HUES64 (cell line): ENCODE measurements around the gene COMP.

ENCODE experiments used
- H3K27ac ChIP-seq: 2 replicates; pipeline ENCODE4 v1.7.0; 2013; ENCODE audit warnings: low read depth, low read length, inconsistent platforms
- H3K27me3 ChIP-seq: 2 replicates; pipeline ENCODE4 v1.6.1; 2013; ENCODE audit warnings: mild to moderate bottlenecking, low read length; ENCODE audit not compliant: insufficient read depth
- H3K36me3 ChIP-seq: 2 replicates; pipeline ENCODE4 v1.6.1; 2013; ENCODE audit warnings: mild to moderate bottlenecking, low read length; ENCODE audit not compliant: insufficient read depth
- H3K4me1 ChIP-seq: 2 replicates; pipeline ENCODE4 v1.6.1; 2013; ENCODE audit warnings: mild to moderate bottlenecking, low read length, moderate library complexity; ENCODE audit not compliant: insufficient read depth
- H3K4me3 ChIP-seq: 2 replicates; pipeline ENCODE4 v1.5.1; 2013; ENCODE audit warnings: mild to moderate bottlenecking, low read length, moderate library complexity
- H3K9ac ChIP-seq: 2 replicates; pipeline ENCODE4 v1.6.1; 2013; ENCODE audit warnings: mild to moderate bottlenecking, low read depth, low read length
- H3K9me3 ChIP-seq: 2 replicates; pipeline ENCODE4 v1.6.1; 2013; ENCODE audit warnings: low read depth, low read length; ENCODE audit not compliant: insufficient read depth
- WGBS: fragments of 150-250, 120-280 bp; methylation state at CpG from one replicate; pipeline ENCODE4 v1.1.7; 2013; ENCODE audit warnings: missing lambda C conversion rate; 5-methylcytosine and 5-hydroxymethylcytosine counted together

COMP gene

DNA sequence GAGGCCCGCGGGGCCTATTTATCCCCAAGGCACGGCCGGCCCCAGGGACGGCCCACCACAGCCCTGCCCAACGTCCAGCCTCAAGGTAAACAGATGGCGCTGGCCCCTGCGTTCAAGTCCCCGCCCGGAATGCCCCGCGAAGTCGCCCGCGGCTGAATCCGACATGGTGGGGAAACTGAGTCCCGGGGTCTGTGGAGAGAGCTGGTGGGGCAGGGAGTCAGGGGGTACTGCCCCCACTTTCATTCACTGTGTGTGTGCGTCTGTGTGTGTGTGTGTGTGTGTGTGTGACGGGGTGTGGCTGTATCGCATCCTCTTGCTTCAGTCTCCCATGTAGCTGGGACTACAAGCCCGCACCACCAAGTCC lies 192 bp upstream of the COMP start:
- WGBS, result 23% methylated on average over 18 of the region's 21 CpGs

DNA sequence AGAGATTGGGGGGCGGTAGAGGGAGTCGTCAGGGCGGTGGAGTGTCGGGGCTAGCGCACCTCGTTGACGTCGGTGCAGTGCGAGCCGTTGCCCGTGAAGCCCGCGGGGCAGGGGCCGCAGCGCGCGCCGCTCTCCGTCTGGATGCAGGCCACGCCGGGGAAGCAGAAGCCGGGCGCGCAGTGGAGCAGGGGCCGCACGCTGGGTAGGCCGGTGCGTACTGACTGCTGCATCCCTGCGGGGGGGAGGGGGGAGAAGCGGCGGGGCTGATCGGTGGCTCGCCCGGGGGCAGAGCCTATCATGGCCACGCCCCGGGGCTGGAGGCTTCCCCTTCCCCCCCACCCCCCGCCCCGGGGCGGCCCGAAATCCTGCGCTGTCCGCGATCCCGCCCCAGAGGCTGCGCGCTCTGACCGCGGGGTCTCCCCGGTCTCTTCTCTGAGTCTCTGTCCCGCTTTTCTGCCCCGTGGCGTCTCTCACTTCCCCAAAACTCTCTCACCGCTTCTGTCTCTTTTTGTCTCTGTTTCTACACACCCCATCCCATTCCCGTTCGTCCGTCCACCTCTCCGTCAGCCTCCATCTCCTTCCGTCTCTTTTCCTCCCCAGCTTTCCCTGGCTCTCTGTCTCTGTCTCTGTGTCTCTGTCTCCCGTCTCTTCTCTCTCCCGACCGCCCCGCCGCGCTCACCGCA lies 1.1 kb downstream of the COMP start:
- Histone ChIP-seq H3K9me3 (no peaks in the 10 kb centered on the region), H3K27ac (no peak overlapping the region), H3K36me3 (no peaks in the 10 kb centered on the region), H3K27me3 (peaks cover 98% of the 10 kb centered on the region), H3K4me3 (peak overlapping the region; percentile 54), H3K4me1 (peaks cover 3% of the 10 kb centered on the region; the same call in 1 of the 2 replicates), H3K9ac (no peak overlapping the region; the same call in 1 of the 2 replicates)
- WGBS, result 2% methylated on average over 62 of the region's 65 CpGs

More for the DNA sequence above, 192 bp upstream of the COMP start:
- Histone ChIP-seq H3K9me3 (no peaks in the 10 kb centered on the region), H3K27ac (no peak overlapping the region), H3K9ac (no peak overlapping the region), H3K4me1 (no peaks in the 10 kb centered on the region), H3K4me3 (peak overlapping the region; percentile 54; the same call in 1 of the 2 replicates), H3K27me3 (peaks cover 99% of the 10 kb centered on the region), H3K36me3 (no peaks in the 10 kb centered on the region)

DNA sequence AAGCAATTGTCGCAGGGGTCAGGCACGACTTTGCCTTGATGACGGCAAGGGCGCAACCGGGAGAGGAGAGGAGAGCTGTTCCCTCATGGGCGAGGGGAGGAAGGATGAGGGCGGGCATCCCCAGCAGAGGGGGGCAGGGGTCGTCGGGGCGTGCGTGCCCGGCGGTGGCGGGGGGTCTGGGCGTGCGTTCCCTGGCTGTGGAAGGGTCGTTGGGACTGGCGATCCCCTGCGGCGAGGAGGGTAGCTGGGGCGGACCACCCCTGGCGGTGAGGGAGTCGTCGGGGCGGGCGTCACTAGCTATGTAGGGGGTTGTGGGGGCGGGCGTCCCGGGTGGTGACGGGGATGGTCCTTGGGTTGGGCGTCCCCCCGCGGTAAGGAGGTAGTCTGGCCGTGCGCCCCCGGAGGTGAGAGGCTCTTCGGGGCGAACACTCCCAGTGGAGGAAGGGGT lies 1.7 kb downstream of the COMP start:
- Histone ChIP-seq H3K4me3 (peak overlapping the region; percentile 43), H3K27me3 (peaks cover 98% of the 10 kb centered on the region), H3K27ac (no peak overlapping the region), H3K9ac (no peak overlapping the region), H3K9me3 (no peaks in the 10 kb centered on the region), H3K36me3 (no peaks in the 10 kb centered on the region), H3K4me1 (peaks cover 3% of the 10 kb centered on the region; the same call in 1 of the 2 replicates)
- 3% methylated on average over 38 of the region's 38 CpGs for WGBS

DNA sequence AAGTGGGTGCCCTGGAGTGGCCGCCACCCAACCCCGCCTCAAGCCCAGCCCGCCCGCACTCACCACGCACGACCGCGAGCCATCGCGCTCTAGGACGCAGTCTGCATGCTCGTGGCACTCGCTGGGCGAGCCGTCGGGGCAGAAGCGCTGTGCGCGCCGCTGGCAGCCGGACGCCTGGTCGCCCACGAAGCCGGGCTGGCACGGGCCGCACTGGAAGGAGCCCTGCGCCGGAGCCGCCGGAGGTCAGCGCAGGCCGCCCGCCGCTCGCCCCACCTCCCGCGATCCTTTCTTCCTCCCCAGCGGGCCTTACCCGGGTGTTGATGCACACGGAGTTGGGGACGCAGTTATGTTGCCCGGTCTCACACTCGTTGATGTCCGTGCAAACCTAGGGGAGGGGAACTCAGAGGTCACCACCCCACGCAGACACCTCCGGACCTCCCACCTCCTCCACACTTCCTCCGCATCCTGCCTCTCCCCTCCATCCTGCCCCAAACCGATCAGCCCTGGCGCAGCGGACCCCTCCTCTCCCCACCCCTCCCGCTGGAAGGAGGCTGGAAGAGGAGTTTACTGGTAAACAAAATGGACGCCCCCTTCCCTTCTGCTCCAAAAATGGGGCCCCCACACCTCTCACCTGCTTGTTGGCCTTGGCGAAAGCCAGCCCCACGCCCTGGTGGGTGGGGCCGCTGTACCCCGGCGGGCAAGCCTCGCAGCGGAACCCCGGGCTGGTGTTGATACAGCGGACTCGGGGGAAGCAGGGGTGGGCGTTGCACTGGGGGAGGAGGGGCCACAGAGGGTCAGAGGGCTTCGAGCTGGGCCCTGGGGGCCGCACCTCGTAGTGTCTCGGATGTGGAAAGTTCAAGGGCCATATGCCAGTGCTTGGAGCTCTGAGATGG lies 2.3 kb downstream of the COMP start:
- Histone ChIP-seq H3K27me3 (peaks cover 99% of the 10 kb centered on the region), H3K9me3 (no peaks in the 10 kb centered on the region), H3K27ac (no peak overlapping the region), H3K4me1 (peaks cover 3% of the 10 kb centered on the region; the same call in 1 of the 2 replicates), H3K9ac (no peak overlapping the region), H3K36me3 (no peaks in the 10 kb centered on the region), H3K4me3 (peak overlapping the region; percentile 41)
- 5% methylated on average over 68 of the region's 68 CpGs for WGBS

- no peak overlapping the region for H3K27ac ChIP-seq
- H3K4me1 ChIP-seq, result peaks cover 3% of the 10 kb centered on the region; the same call in 1 of the 2 replicates
- peaks cover 99% of the 10 kb centered on the region for H3K27me3 ChIP-seq
- H3K36me3 ChIP-seq, result no peaks in the 10 kb centered on the region
- H3K9ac ChIP-seq, result no peak overlapping the region
- no peaks in the 10 kb centered on the region for H3K9me3 ChIP-seq
- WGBS, result 12% methylated on average over 65 of the region's 65 CpGs
- peak overlapping the region; percentile 34 for H3K4me3 ChIP-seq
Measured at GRCh38 chr19:18785179-18786124, 5.7 kb downstream of the COMP start.

DNA sequence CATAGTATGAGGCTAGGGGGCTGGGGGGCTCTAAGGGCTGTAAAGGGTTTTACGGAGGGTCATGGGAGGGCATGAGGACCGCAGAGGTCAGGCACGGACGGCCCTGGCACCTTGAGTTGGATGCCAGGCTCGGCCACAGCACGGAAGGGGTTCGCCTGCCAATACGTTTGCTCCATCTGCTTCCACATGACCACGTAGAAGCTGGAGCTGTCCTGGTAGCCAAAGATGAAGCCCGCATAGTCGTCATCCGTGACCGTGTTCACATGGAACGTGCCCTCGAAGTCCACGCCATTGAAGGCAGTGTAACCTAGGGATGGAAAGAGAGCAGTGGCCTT lies 6.4 kb downstream of the COMP start:
- no peak overlapping the region for H3K9ac ChIP-seq
- no peak overlapping the region for H3K27ac ChIP-seq
- WGBS, result 82% methylated on average over 16 of the region's 16 CpGs
- H3K9me3 ChIP-seq, result no peaks in the 10 kb centered on the region
- peaks cover 3% of the 10 kb centered on the region; the same call in 1 of the 2 replicates for H3K4me1 ChIP-seq
- H3K36me3 ChIP-seq, result no peaks in the 10 kb centered on the region
- H3K27me3 ChIP-seq, result peaks cover 99% of the 10 kb centered on the region
- no peak overlapping the region for H3K4me3 ChIP-seq

DNA sequence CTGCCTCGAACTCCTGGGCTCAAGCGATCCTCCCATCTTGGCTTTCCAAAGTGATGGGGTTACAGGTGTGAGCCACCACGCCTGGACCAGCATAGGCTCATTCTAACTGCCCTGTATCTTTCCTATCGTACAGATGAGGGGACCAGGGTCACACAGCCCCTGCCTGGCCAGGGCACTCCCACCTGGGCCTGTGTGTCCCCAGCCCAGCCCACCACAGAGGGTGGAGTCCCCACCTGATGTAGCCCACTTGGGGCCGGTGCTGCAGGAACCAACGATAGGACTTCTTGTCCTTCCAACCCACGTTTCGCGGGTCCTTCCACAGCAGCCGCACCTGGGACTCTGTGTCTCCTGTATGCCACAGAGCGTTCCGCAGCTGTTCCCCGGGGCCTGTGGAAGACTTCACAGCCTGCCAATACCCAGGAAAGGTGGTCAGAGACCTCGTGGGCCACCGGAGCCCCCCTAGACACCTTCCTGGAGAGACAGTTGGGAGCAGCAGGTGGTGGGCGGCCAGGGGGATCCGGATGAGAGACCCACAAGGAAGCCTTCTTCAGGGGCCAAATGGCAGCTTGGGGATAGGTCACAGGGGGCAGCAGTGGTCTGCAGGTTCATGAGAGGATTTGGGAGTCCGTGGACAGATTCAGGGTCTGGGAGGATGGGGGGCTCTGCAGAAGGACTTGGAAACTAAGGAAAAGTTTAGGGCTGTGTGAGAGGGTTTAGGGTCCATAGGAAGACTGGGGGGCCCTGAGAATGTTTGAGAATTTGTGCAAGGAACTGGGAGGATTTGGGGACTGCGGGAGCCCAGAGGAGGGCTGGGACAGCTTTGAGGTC lies 6.9 kb downstream of the COMP start:
- H3K9ac ChIP-seq, result no peak overlapping the region
- H3K27me3 ChIP-seq, result peaks cover 99% of the 10 kb centered on the region
- H3K36me3 ChIP-seq, result no peaks in the 10 kb centered on the region
- H3K4me3 ChIP-seq, result no peak overlapping the region
- no peak overlapping the region for H3K27ac ChIP-seq
- H3K9me3 ChIP-seq, result no peaks in the 10 kb centered on the region
- 84% methylated on average over 19 of the region's 19 CpGs for WGBS
- peaks cover 3% of the 10 kb centered on the region; the same call in 1 of the 2 replicates for H3K4me1 ChIP-seq

GRCh38 chr19:18782559-18783225 lies 8.4 kb downstream of the COMP start:
- H3K27me3 ChIP-seq, result peaks cover 99% of the 10 kb centered on the region
- H3K4me1 ChIP-seq, result peaks cover 3% of the 10 kb centered on the region; the same call in 1 of the 2 replicates
- no peak overlapping the region for H3K27ac ChIP-seq
- no peak overlapping the region for H3K4me3 ChIP-seq
- H3K36me3 ChIP-seq, result no peaks in the 10 kb centered on the region
- 87% methylated on average over 22 of the region's 22 CpGs for WGBS
- no peaks in the 10 kb centered on the region for H3K9me3 ChIP-seq
- H3K9ac ChIP-seq, result no peak overlapping the region

- 83% methylated on average over 20 of the region's 20 CpGs for WGBS
- H3K9me3 ChIP-seq, result no peaks in the 10 kb centered on the region
- H3K27ac ChIP-seq, result no peak overlapping the region
- H3K4me3 ChIP-seq, result no peak overlapping the region
- H3K36me3 ChIP-seq, result no peaks in the 10 kb centered on the region
- peaks cover 3% of the 10 kb centered on the region; the same call in 1 of the 2 replicates for H3K4me1 ChIP-seq
- H3K27me3 ChIP-seq, result peaks cover 98% of the 10 kb centered on the region
- no peak overlapping the region for H3K9ac ChIP-seq
Measured at GRCh38 chr19:18781885-18782527, 9.1 kb downstream of the COMP start.
